ENCODE results near the gene RAB18. TPM values are rescaled to one million over a fixed set of nuclear protein-coding genes. Genes with fewer than 3 reads are reported as not detected.
"Not testable (repeated sequence)": the region's sequence is repeated elsewhere in the genome, so short reads cannot be mapped to it uniquely, and the experiment has no call there.

Gene RAB18
- total RNA-seq, 1 donor from 2014 or later, result 72.3 TPM

GRCh38 chr10:27504808-27505460 lies 830 bp downstream of the RAB18 start:
- TF ChIP-seq, protein P1, sequence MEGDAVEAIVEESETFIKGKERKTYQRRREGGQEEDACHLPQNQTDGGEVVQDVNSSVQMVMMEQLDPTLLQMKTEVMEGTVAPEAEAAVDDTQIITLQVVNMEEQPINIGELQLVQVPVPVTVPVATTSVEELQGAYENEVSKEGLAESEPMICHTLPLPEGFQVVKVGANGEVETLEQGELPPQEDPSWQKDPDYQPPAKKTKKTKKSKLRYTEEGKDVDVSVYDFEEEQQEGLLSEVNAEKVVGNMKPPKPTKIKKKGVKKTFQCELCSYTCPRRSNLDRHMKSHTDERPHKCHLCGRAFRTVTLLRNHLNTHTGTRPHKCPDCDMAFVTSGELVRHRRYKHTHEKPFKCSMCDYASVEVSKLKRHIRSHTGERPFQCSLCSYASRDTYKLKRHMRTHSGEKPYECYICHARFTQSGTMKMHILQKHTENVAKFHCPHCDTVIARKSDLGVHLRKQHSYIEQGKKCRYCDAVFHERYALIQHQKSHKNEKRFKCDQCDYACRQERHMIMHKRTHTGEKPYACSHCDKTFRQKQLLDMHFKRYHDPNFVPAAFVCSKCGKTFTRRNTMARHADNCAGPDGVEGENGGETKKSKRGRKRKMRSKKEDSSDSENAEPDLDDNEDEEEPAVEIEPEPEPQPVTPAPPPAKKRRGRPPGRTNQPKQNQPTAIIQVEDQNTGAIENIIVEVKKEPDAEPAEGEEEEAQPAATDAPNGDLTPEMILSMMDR (conservative IDR thresholded peaks at IDR 0.05), result no peak
- DNase-seq (ENCODE audit: low read depth, low spot score), result no peak
- Mint-ChIP-seq H3K27me3 (ENCODE audit: low read depth) (peaks cover 26% of the 10 kb centered on the region), H3K4me1 (peaks cover 38% of the 10 kb centered on the region), H3K9me3 (no peaks in the 10 kb centered on the region), H3K36me3 (ENCODE audit: low read depth) (no peaks in the 10 kb centered on the region), H3K4me3 (peak overlapping the region; percentile 97), H3K27ac (ENCODE audit: unreplicated experiment) (peak overlapping the region; percentile 96)

GRCh38 chr10:27505537-27505936 lies 1.4 kb downstream of the RAB18 start:
- peak overlapping the region; percentile 81 for H3K4me3 Mint-ChIP-seq
- not testable (repeated sequence) for H3K27ac Mint-ChIP-seq (ENCODE audit: unreplicated experiment); H3K9me3 Mint-ChIP-seq; DNase-seq (ENCODE audit: low read depth, low spot score); H3K36me3 Mint-ChIP-seq (ENCODE audit: low read depth)
- peaks cover 21% of the 10 kb centered on the region for H3K27me3 Mint-ChIP-seq (ENCODE audit: low read depth)
- peaks cover 38% of the 10 kb centered on the region for H3K4me1 Mint-ChIP-seq

GRCh38 chr10:27506280-27506679 lies 2.2 kb downstream of the RAB18 start:
- peaks cover 14% of the 10 kb centered on the region for H3K27me3 Mint-ChIP-seq (ENCODE audit: low read depth)
- H3K36me3 Mint-ChIP-seq (ENCODE audit: low read depth), result peaks cover 4% of the 10 kb centered on the region
- no peak for DNase-seq (ENCODE audit: low read depth, low spot score)
- H3K4me1 Mint-ChIP-seq, result peaks cover 38% of the 10 kb centered on the region
- TF ChIP-seq, protein P1 (conservative IDR thresholded peaks at IDR 0.05), result no peak
- no peaks in the 10 kb centered on the region for H3K9me3 Mint-ChIP-seq
- H3K27ac Mint-ChIP-seq (ENCODE audit: unreplicated experiment), result no peak overlapping the region
- H3K4me3 Mint-ChIP-seq, result peak overlapping the region; percentile 81

- H3K36me3 Mint-ChIP-seq (ENCODE audit: low read depth), result peaks cover 6% of the 10 kb centered on the region
- H3K27ac Mint-ChIP-seq (ENCODE audit: unreplicated experiment), result no peak overlapping the region
- no peak overlapping the region for H3K4me3 Mint-ChIP-seq
- TF ChIP-seq, protein P1 (conservative IDR thresholded peaks at IDR 0.05), result no peak
- no peak for DNase-seq (ENCODE audit: low read depth, low spot score)
- no peaks in the 10 kb centered on the region for H3K9me3 Mint-ChIP-seq
- no peaks in the 10 kb centered on the region for H3K27me3 Mint-ChIP-seq (ENCODE audit: low read depth)
- H3K4me1 Mint-ChIP-seq, result peaks cover 5% of the 10 kb centered on the region
Observed at GRCh38 chr10:27512548-27512947, 8.4 kb downstream of the RAB18 start.

DNA sequence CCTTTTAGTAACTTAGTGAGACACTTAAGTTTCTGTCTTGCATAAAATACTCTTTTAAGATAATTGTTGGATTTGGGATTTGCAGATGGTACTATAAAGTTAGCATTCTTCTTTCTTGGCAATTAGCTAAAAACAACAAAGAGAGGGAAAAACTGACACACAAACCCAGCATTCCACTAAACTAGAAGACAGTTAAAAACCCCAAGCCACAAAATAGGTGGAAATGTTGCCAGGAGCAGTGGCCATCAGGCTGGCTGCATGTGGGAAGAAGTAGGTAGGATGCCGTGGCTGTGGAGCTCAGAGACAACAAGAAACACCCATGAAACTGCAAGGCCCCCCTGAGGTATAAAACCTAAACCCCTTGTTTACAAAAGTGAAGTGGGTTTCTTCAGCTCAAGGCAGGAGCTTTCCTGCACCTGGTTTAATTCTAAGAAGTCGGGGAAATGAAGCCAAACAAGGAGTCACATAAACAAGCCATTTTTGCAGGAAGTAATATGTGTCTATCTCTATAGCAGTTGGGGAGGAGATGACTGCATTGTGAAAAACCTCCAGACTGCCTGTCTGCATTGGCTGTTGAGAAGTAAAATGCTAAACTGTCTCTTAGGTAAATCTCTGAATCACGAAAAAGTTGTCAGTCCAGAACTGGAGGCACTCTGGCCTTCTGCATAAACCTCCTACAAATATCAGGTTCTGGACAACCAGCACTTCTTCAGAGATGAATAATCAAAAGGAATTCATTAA lies 9.5 kb downstream of the RAB18 start:
- no peak overlapping the region for H3K27ac Mint-ChIP-seq (ENCODE audit: unreplicated experiment)
- H3K27me3 Mint-ChIP-seq (ENCODE audit: low read depth), result no peaks in the 10 kb centered on the region
- H3K9me3 Mint-ChIP-seq, result no peaks in the 10 kb centered on the region
- H3K4me3 Mint-ChIP-seq, result no peak overlapping the region
- TF ChIP-seq, protein P1 (conservative IDR thresholded peaks at IDR 0.05), result no peak
- H3K36me3 Mint-ChIP-seq (ENCODE audit: low read depth), result peaks cover 9% of the 10 kb centered on the region
- no peak for DNase-seq (ENCODE audit: low read depth, low spot score)
- H3K4me1 Mint-ChIP-seq, result peaks cover 5% of the 10 kb centered on the region

DNA sequence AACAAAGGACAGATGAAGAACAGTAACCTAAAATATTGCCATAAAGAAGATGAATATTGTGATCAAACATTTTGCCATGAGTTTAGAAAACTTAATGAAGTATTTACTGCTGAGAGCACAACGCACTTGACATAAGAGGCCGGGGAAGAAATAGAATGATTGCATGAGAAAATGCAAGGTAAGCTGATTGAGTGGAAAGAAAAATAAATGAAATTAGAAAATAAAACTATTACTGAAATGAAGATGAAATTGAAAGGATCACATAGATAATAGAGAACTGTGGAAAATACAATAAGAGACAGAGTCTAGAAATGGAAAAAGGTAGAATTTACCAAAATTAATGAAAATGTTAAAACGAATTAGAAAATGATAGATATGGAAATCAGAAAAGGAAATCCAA lies 10.1 kb downstream of the RAB18 start:
- peaks cover 2% of the 10 kb centered on the region for H3K4me1 Mint-ChIP-seq
- no peaks in the 10 kb centered on the region for H3K9me3 Mint-ChIP-seq
- TF ChIP-seq, protein P1 (conservative IDR thresholded peaks at IDR 0.05), result no peak
- H3K36me3 Mint-ChIP-seq (ENCODE audit: low read depth), result peaks cover 9% of the 10 kb centered on the region
- no peaks in the 10 kb centered on the region for H3K27me3 Mint-ChIP-seq (ENCODE audit: low read depth)
- no peak overlapping the region for H3K27ac Mint-ChIP-seq (ENCODE audit: unreplicated experiment)
- DNase-seq (ENCODE audit: low read depth, low spot score), result no peak
- no peak overlapping the region for H3K4me3 Mint-ChIP-seq
